HG02678 (cell line): ENCODE measurements around the gene CLDN22.
A peak's percentile ranks its signal among the peaks of the same experiment; 100 is the strongest.

Experiments
- ATAC-seq: cut with Tn5 transposase; IDR thresholded peaks from one replicate; pipeline ENCODE4 v1.9.1; 2021; ENCODE audit warnings: mild to moderate bottlenecking, moderate library complexity; ENCODE audit not compliant: unreplicated experiment

The CLDN22 gene

DNA sequence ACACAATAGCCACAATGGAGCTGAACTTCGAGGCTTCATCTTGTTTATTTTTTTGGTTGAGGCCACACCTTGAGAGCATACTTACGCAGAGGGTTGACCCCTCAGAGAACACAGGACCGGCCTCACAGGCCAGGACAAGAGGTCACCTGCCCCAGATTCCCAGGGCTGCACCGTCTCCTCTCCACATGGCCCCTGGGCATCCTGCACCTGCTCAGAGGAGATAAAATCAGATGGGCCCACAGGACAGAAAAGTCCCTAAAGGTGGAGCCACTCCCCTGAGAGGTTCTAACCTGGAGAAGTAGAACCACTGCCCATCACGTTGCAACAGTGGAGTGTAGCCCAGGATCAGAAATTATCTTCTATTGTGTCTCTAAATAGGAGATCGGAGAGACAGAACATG lies 3.2 kb upstream of the CLDN22 start:
- no peak for ATAC-seq

DNA sequence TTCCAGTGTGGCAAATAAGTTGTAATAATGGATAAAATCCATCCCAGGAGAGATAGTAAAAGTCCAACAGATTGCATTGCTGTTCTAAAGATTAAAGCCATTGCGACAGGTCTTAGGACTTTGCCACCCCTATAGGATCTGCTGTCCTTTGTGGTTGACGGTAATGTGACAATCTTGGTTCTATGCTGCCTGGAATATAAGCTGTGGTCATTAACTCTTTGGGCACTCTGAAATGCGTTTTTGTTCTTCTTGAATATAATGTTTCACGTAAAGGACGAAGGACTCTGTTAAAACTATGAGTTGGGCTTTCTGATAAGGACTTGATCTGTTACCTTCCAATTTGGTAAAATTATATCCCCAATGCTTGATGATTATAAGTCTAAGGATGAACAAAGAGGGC lies 2.2 kb upstream of the CLDN22 start, which contains the start of gene CLDN24:
TSS of gene CLDN24 (minus strand) at position 101 of the 400 bp plus-strand sequence. CDS start at position 101, 0 bp downstream.
- ATAC-seq, result no peak

DNA sequence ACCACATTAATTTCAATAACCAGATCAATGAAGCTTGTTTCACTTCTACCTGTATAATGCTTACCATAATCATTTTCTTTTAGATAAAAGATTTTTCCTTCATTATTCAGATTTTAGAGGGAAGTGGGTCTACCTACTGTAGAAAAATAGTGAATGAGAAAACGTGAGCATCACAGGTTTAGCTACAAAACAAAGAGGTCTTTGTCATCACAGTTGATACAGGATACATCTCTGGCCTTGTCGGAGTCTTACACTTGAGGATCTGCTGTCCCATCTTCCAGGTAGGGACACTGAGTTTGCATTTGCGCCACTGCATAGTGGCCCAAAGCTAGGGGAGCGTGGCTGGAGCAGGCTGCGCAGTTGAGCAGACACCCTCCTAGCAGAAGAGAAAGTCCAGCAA lies 1.4 kb upstream of the CLDN22 start:
- no peak for ATAC-seq

DNA sequence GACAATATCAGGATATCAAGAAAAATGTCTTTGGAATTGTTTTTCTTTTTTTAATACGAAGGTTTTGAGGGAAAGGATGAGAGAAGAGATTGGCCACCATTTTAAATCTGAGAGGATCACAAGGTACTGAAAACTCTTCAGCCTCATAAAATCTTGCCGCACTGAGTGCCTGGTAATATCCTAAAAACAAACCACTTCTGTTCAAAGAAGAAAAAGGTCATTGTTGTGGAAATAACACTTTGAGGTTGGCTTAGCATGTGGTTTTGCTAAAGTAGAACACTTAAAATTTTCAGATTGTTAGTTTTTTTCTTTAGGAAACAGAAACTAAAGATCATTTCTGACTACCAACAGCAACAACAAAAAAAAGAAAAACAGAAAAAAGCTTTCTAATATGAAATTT lies 1.0 kb upstream of the CLDN22 start:
- no peak for ATAC-seq

DNA sequence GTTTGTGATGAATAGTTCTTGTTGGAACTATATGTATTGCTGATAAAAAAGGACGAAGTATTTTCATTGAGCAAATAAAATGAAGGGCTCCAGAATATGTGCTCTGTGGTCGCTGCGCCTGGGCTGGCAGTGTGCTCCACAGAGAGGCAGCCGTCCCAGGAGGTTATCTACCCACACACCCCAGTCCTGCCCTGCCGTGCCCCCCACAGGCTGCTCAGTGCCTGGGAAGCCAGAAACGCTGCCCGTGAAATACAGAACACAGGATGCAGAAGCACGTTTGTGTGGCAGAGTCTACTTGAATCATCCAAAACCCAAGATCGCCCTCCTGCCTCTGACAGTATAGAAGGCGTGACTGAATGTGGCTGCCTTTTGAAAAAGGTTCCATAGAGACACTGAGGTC lies 1.4 kb downstream of the CLDN22 start:
- ATAC-seq, result no peak

DNA sequence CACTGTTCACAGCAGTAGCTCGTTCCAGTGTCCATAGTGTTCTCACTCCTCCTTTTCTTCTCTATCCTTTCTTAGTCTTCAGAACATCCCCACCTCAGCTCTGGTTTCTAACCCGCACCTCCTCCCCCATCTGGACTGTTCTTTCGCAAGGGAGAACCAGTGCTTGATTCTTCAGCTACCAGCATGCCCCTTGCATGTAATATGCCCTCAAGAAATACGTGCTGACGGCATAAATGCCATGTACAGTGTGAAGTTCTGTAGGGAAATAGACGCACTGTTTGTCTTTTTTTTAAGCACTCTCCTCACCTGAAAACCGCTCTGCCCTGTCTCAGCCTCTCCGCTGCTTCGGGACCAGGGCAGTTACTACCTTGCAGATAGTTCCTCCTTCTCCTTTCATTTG lies 5.3 kb downstream of the CLDN22 start:
- ATAC-seq, result no peak

- no peak for ATAC-seq
Measured at GRCh38 chr4:183314336-183314735, 5.7 kb downstream of the CLDN22 start.

- no peak for ATAC-seq
Measured at GRCh38 chr4:183312841-183313240, 7.2 kb downstream of the CLDN22 start.

- ATAC-seq, result no peak
Measured at GRCh38 chr4:183306811-183307210, 13.3 kb downstream of the CLDN22 start.

DNA sequence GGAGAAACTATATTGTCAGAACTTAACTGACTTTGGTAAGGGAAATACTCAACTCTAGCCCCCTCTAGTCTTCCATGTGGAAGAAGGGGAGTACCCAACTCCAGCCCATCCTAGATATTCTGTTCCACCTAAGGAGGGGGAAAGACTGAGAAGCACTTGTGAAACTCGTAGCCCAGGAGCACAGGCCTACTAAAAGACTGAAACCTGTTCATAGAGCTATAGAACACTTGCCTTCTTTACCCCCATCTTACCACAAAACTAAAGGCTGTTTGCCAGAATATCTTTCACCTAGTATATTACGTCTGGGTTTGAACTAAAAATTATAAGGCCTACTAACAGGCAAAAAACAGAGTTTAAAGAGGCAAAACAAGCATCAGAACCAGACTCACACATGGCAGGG lies 15.5 kb downstream of the CLDN22 start:
- ATAC-seq, result no peak

DNA sequence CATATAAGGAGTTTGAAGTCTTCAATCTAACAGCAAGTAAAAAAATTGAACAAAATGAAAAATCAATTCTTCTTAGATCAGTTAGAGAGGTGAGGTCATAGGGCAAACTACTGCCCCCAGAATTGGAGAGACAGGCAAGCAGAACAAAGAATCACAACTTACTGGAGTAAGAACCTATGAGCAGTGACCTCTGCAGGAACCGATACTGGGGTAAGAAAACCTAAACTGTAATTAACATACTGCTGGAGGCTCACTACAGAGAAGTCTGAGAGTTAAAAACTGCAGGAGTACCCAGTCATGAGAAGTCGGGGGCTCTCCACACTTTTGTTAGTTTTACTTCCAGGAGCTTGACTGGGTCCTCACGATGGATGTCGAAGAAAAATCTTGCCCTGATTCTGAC lies 16.0 kb downstream of the CLDN22 start:
- ATAC-seq, result peak; percentile 73

DNA sequence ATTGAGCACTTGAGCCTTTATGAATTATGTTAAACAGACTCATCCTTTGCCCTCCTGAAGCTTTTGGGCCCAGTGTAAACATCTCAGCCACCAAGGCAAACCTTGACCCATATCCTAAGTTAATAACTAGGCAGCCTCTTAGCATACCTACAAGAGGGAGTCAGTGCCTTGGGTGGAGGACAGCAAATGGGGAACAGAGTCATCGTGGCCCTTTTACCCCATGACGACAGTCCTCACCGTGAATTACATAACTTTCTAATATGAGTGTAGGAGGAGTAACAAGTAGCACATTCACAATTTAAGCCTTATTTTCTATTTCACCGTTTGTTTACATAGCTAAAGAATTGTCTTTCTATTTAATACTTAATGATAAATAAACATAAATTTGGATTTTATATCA lies 16.8 kb downstream of the CLDN22 start:
- no peak for ATAC-seq

GRCh38 chr4:183300655-183301054 lies 19.4 kb downstream of the CLDN22 start:
- no peak for ATAC-seq

DNA sequence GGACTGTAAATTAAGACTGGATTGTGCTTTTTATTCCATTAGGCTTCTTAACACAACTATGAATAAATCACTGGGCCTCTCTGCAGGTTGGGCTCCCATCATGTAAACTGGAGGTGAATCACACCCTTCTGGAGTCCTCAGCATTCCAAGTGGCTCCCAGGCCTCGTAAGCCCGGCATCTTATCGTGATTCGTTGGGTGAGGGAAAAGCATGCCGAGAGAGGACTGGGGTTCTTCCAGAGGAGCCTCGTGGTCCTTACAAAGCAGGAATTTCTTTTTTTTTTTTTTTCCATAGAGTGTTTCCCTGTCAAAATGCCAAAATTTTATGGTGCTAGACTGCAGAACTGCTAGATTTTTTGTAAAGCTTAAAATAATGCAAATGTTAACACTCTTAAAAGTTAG lies 20.0 kb downstream of the CLDN22 start:
- ATAC-seq, result no peak

DNA sequence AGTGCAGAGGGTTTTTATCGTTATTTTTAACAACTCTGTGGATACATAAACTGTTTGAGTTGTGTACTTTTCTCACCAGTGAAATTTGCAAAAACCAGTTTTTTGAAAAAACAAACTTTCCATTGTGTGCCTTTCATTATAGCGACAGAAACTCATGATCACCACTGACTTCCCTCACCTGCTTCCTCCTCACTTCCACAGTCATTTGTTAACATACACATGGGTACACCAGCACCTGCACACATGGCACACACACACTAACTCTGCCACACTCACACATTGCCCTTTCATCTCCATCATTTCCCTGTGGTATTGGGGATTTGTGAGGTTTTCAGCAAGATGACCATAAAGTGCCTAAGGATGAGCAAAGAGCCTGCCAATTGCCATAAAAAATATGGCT lies 20.6 kb downstream of the CLDN22 start:
- peak; percentile 42 for ATAC-seq

DNA sequence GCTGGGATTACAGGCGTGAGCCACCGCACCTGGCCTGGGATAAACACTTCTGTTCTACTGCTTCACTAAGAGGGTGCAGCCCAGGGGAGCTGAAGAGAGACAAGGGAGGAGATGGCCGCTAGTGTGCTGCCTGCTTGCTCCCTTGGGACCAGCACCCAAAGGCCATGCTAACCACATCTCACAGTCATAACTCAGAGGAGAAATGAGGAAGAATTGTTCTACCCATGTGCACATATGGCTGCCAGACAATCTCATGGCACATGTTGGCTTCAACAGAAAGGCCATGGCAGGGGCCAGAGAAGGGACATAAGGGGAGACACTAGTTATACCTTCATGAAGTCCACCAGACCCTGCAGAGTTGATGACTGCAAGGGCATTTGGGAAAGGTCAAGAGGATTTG lies 22.4 kb downstream of the CLDN22 start:
- peak; percentile 86 for ATAC-seq

DNA sequence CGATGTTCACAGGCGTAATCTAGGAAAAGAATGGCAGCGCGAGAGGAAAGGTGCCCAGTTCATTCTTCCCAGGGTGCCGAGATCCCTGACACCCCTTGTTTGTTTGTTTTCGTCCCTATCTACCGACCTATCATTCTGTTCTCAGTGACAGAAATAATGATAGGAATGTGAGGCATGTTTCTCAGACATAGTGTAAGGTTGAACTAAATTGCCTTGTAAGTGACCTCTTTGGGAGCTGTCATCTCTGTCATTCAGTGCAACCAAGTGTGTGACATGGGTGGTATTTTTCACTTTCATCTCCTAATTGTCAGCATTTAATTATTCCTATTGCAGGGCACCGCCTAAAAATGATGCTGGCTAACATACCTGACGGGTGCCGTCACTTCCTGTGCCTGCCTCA lies 24.4 kb downstream of the CLDN22 start:
- no peak for ATAC-seq

GRCh38 chr4:183291070-183291469 lies 29.0 kb downstream of the CLDN22 start:
- no peak for ATAC-seq

GRCh38 chr4:183289688-183290087 lies 30.4 kb downstream of the CLDN22 start:
- ATAC-seq, result no peak

DNA sequence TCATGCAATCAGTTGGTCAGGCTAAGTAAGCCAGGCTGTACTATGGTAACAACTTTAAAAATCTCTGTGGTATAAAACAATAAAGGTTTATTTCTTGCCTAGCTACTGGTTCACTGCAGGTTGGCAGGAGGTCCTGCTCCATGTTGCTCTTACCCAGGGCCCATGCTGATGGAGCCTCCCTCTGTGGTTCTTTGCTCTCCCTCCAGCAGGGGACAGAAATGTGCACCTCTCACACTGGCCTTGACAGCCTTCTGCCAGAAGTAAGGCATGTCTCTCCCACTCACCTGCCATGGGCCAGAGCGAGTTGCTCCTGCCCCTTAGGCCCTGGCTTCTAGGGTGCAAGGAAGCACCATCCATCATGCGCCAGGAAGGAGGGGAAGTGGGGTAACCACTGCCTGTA lies 31.1 kb downstream of the CLDN22 start:
- ATAC-seq, result no peak

DNA sequence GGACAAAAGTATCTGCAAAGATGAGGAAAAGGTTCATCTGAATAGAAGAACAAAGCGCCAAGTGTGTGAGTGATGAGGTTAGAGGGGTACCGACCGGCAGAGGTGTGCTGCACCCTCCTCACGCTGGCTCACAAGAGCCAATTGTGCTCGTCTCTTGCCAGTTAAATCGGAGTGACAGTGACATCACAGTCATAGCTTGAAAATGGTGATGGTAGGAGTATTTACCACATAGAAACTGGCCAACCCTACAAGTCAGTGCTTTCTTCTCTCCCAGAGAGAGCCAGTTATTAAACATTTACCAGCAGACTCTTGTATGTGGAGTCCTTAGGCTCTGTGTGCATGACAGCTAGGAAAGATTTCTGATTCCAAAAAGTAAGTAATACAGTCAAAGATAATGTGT lies 32.4 kb downstream of the CLDN22 start:
- ATAC-seq, result peak; percentile 82

DNA sequence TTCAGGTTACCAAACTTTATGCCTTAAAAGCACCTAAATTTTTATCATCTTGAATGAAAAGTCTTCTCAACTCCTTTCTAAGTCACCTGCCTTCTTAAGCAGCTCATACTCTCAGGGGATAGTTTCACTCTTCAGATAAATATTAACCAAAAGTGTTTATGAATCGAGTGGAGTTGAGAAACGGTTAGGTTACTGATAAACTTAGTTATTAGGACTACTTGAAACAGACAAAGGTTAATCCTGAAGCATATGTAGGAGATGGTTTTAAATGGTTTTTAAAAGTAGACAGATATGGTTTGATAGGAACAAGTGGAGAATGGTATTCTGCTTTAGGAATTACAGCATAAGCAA lies 32.8 kb downstream of the CLDN22 start:
- ATAC-seq, result peak; percentile 74

DNA sequence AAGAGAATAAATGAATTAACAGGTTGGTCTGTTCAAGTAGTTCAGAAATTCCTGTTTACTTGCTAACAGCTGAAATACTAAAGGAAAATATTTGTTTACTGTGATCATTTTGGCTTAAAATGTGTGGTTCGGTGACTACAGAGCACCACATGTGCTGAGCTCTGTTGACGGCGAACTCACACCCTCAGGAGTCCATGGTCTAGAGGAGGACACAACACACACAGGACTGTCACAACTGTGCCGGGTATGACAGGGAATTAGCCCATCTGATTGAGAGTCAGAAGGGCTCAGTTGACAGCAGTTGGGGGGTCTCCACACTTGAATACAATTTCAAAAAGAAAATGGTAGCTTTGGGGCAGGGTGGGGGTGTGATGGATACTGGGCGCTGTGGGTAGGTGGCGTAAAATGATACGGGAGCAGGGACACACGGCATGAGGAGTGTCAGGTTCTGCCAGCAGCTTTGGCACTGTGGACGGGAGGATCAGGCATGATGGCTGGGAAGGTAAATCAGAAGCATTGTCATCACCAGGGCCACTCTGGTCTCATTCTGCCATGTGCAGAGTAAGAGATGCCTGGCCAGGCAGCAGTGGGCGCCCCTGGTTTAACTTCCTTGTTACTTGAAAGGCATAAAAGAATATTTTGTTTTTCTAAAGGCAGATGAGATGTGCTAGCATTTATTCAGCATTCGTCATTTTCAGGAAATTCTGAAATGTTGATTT lies 33.3 kb downstream of the CLDN22 start:
- peak; percentile 22 for ATAC-seq
